GM18526 (cell line): ENCODE results near the gene RBPJL.

Experiments used
- POLR2A ChIP-seq: IDR thresholded peaks from 3 replicates; pipeline ENCODE4 v1.6.1; 2011; ENCODE audit not compliant: insufficient read length; ENCODE audit errors: extremely low read depth

RBPJL gene

GRCh38 chr20:45290677-45291355 lies 15.8 kb upstream of the RBPJL start:
- TF ChIP-seq POLR2A, result no peak

GRCh38 chr20:45291526-45291925 lies 15.1 kb upstream of the RBPJL start:
- TF ChIP-seq POLR2A, result no peak

- no peak for TF ChIP-seq POLR2A
Observed at GRCh38 chr20:45292343-45292742, 14.3 kb upstream of the RBPJL start.

- TF ChIP-seq POLR2A, result no peak
Observed at GRCh38 chr20:45293041-45294002, 13.3 kb upstream of the RBPJL start.

DNA sequence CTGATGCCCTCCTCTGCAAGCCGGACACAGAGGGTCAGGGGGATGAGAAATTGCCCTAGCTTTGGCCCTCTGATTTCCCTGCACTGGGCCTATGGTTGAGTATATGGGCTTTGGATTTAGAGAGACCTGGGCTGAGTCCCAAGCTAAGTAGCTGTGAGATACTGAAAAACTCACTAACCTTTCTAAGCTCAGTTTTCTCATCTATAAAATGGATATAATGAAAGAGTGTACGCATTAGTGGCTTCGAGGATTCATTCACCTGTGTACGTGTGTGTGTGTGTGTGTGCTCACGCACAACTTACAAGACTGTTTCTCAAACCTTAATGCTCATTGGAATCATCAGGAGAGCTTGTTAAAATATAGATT lies 12.7 kb upstream of the RBPJL start:
- no peak for TF ChIP-seq POLR2A

- TF ChIP-seq POLR2A, result no peak
Observed at GRCh38 chr20:45294659-45295058, 12.0 kb upstream of the RBPJL start.

- no peak for TF ChIP-seq POLR2A
Observed at GRCh38 chr20:45297786-45298497, 8.7 kb upstream of the RBPJL start.

GRCh38 chr20:45299786-45300185 lies 6.9 kb upstream of the RBPJL start:
- TF ChIP-seq POLR2A, result no peak

- no peak for TF ChIP-seq POLR2A
Observed at GRCh38 chr20:45300961-45301360, 5.7 kb upstream of the RBPJL start.

- TF ChIP-seq POLR2A, result no peak
Observed at GRCh38 chr20:45301824-45302271, 4.8 kb upstream of the RBPJL start.

DNA sequence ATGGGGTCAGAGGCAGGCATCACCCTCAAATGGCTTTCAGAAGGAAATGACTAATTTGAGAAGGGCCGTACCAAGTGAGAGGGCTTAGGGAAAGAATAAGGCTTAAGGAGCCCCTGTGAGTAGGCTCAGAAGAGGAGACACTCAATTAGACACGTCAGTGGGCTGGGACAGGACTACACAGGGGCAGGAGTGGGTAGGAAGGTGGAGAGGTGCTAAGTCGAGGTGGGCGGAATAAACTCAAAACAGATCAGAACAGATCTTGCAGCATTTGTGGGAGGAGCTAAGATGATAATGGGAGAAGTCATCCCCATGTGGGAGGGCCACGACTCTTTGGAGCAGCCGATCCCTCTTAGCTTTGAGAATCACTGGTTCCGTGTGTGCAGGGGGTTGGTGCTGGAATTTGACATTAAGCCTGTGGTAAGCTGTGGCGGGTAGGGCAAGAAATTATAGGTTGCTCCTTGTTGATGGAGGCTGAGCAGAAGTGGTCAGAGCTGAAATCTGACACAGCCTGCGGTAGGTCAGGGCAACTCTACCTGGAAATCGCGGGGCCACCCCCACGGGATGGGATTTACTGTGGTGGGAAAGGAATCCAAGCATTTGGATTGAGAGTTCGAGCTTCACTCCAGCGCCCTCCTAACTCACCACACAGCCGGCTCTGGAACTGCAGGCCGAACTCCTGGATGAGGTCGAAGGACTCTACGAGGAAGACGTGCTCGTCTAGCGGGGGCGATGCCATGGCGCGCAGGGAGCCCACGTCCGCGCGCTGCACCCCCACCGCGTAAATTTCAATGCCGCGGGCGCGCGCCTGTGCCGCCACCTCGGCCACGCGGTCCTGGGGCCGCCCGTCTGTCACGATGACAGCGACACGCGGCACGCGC lies 2.8 kb upstream of the RBPJL start:
- no peak for TF ChIP-seq POLR2A

DNA sequence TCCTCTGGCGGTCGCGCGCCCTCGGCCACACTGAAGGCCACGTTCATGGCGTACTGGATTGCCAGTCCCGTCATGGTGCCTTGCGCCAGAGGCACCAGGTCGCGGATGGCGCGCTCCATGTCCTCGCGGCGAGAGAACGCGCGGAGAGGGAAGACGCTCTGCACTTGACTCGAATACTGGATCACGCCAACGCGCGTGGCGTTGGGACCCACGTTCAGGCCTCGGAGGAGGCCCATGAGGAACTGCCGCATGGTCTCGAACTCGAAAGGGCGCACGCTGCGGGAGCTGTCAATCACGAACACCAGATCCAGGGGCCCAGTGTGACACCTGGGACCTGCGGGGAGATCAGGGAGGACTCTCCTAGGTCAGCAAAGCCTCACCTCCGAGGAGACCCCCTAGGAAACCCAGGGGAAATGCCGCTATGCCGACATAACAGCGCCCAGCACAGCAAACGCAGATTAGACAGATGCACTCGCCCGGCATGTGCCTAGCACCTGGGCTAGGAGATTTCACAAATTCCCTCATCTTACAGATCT lies 2.1 kb upstream of the RBPJL start:
- TF ChIP-seq POLR2A, result no peak

DNA sequence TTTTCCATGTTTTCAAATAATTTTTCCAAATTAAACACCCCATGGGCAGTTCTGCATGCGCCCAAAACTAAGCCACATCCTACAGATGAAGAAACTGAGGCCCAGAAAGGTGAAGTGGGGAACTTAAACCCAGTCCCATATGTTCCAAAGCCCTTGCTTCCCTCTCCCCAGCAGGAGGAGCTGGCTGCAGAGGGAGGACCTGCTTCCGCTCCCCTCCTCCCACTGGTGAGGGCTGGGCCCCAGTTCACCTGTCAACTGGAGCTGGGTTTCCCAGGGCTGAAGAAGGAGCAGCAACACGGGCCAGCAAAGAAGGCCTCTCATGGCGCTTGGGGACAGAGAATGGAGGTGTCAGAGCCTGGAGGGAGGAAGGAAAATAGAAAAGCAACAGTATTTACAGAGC lies 1.4 kb upstream of the RBPJL start:
- TF ChIP-seq POLR2A, result no peak

DNA sequence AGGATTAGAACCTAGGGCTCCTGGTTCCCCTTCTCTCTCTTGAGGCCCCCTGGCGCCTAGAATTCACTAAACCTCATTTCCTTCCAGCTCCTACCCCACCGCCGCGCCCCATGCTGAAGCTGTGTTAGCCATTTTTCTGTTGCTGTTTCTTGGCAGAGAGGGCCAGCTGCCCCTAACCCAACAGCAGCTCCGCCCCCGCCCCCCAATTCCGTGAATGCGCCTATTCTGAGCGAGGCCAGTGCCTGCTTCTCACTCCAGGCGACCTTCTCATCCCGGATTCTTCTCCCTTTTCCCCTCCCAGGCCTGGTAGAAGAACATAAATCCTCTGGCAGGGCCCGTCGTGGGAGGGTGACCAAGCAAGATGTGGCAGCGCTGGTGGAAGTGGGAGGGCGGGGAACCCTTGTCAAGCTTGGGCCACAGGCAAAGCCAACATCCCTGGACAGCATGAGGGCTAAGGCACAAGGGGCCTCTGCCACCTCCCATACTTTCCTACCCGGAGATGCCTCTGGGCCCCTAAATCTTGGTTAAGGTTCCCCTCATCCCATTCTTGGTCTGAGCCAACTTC lies 518 bp downstream of the RBPJL start:
- TF ChIP-seq POLR2A, result no peak
